Stimulated activated naive CD4-positive, alpha-beta T cell (primary cell): ENCODE measurements around the gene B3GALNT2.

Experiments
- DNase-seq, 6 experiments: peaks; one replicate each; lab custom pipeline; 2025; lab: John Stamatoyannopoulos, UW

Gene B3GALNT2

DNA sequence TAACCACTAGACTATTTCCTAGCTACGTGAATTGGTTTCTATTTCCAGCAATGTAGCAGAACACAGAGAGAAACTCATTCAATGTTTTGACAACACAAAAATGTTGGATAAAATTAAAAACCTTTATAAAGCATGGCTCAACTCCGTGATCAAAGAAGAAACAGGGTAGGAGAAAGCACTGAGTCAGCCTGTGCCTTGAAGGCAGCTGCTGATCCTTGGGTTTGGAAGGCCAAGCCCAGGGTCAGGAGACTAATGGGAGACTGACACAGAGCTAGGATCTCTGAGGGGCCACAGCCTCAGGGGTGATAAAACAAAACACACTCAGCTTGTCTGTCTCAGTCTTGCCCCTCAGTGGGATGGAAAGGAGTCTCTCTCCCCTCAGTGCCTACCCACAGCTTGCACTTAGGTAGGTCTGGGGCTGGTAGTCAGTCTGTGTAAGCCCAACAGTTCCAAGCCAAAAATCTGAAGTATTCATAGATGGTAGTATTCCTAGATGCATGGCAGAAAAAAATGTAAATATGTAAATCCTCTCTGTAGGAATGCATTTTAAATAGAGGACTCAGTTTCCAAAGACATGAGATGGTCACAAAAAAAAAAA is 53.3 kb downstream of the B3GALNT2 start:
- DNase-seq = no peak

DNA sequence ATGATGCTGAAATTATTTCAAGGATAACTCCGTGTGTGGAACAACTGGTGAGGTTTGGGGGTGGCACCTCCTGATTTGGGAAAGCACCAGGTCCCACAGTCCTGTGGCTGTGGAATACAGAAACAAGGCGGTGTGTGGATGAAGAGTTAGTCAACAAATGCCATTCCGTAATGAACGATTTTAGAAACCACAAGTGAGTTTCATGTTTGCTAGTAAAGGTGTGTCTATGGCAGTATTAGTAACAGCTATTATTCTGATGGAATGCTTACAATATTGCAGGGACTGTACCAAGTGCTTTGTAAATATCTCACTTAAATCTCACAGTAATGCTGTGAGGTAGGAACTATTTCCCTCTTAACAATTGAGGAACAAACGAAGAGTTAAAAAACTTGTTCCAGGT is 53.8 kb downstream of the B3GALNT2 start:
- DNase-seq = no peak

DNA sequence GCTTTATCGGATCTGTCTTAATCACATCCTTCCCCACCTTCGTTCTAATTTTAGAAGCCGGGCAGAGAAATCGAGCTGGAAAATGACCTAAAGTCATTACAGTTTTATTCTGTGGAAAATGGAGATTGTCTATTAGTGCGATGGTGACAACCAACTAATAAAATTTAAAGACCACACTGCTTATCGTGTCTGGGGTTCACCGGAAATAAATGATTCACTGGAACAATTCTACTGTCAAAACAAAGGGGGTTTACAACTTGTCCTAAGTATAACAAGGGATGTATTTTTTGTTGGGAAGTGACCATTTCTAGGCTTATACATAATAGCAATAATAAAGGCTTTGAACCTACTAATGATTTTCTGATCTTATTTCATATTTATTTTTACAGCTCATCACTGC is 55.6 kb downstream of the B3GALNT2 start:
- DNase-seq = no peak

DNA sequence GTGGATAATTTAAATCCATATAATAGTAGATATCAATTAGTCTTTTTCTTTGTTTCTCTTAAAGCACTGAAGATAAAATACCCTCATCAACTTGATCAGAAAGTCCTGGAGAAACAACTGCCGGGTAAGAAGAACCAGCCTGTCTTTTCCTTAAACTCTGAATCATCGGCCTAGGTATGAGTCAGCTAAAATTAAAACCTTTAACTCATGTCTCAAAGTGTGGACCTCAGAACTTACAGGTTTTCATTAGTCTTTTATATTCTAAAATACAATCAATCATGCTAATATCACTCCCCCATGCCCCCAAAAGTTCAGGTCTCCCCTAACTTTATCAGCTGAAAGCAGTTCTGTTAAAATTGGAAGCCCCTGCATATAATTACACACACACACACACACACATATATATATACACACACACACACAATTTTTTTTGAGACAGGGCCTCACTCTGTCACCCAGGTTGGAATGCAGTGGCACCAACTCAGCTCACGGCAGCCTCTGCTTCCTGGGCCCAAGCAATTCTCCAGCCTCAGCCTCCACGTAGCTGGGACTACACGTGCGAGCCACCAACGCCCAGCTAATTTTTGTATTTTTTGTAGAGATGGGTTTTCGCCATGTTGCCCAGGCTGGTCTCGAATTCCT is 61.3 kb downstream of the B3GALNT2 start:
- no peak for DNase-seq

DNA sequence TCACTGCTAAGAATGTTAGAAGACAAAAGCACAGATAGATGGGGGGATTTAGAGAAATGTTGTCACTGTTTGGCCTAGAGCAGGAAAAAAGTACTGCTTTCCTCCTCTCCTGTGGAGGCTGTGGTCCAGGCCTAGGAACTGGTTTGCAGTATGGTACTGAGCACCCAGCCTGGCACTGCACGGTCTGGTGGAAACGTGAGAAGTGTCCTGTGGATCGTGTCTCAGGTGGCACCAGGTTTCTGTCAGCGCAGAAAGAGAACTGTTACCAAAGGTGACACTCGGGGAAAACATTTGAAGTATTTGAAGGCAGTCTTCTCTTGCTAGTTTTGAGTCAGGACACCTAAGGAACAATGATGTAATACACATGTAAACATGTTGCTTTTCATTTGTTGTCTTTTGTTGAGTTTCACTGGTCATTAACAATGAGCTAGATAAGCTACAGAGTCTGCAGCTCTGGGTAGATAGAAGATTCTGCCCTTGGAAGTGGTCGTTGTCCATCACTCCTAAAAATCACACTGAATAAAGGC is 63.0 kb downstream of the B3GALNT2 start:
- DNase-seq = no peak

DNA sequence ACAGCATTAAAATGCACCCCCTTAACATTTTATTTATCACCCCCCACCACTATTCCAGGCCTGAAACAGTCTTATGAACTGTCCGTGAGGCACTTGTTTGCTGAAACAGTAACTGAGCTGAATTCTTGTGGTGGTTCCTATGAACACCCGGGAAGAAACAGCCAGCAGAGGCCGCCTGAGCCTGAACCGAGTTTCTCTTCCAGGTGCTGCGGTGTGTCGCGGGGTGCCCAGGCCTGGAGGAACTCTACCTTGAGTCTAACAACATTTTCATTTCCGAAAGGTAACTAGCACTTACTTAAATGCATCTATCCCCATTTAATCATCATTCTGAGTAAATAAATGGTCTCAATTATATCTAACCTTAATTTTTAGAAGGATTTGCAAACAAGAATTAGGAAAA is 70.3 kb downstream of the B3GALNT2 start:
- no peak for DNase-seq

DNA sequence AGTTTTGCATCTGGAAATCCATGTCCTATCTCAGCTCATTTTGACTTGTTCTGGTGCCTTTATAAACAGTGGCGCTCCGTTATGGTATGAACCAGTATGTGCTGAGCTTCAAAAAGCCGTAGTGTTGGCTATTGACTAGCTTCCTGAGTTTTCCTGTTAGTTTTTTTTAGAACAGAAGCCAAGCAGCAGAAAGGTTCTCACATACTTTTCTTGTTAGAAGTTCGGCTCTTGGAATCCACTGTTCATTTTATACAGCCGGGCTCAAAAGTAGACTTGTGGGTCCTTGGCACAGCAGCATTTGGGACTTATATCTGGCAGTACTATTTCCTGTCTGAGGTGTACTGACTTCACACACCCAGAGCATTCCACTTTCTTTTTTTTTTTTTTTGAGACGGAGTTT is 73.3 kb downstream of the B3GALNT2 start:
- DNase-seq = no peak

DNA sequence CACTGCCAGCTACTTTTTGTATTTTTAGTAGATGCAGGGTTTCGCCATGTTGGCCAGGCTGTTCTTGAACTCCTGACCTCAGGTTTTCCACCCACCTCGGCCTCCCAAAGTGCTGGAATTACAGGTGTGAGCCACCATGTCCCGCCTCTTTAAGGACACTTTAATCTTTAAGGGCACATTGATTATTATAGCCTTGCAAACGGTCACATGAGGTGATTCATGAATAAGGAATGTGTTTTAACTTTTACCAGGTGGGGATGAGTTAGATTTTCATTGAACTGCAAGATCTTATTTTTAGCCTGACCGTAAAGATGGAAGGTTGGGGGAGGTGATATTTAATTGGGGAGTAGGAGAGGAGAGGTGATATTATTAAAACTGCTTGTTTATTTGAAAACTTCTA is 75.1 kb downstream of the B3GALNT2 start:
- no peak for DNase-seq

DNA sequence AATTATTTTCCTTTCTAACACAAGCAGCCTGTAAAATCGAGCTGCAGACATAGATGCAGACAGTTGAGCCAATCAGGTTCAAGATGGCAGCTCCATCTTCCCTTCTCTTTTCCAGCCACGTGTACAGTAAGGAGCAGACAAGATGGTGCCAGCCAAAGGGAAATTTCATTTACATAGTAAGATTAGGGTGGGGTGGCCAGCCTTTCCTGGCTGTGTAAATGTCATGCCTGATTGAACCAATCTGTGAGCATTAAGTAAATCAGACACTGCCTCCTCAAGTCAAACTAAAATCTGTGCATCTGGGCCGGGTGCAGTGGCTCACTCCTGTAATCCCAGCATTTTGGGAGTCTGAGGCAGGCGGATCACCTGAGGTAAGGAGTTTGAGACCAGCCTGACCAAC is 76.8 kb downstream of the B3GALNT2 start:
- DNase-seq = no peak

DNA sequence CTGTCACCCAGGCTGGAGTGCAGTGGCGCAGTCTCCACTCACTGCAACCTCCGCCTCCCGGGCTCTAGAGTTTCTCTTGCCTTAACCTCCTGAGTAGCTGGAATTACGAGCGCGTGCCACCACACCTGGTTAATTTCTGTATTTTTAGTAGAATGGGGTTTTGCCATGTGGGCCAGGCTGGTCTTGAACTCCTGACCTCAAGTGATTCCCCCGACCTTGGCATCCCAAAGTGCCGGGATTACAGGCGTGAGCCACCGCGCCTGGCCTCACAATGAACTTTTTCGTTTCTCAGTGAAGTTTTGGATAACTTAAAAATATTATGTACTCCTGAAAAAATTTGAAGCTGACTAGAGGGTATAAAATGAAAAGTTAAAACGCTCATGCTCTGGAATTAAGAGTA is 77.6 kb downstream of the B3GALNT2 start:
- DNase-seq = no peak

DNA sequence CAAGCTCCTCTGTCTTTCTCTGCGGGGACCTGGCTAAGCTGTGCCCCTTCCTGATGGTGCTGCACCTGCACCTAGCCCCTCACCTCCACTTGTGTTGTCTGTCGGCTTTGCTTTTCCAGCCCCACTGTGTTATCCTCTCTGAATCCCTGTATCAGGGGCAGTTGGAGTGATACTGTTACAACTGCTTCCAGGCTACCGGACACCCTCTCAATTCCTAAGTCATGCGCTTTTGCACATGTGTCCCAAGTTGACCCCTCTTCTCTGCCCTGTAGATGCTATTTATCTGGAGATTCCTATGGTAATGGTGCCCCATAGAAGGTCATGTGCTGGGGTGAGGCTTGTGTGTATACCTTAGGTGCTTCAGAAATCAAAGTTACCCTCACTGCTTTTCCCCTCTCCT is 78.1 kb downstream of the B3GALNT2 start:
- no peak for DNase-seq

DNA sequence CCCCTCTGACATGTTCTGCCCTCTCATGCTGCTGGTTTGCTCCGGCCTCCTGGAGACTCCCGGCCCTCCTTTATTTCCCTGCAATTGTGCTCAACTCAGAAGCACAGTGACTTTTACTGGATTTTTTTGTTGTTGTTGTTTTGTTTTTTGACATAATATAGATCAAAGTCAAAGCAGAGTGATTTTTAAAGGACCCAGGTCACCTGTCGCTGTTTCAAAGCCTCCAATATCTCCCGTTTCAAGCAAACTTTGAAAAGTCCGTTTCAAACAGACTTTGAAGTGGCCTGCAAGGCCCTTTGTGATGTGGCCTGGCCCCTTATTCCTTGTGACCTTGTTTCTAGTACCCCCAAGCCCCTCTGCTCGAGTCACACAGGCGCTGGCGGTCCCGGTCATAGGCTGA is 78.9 kb downstream of the B3GALNT2 start:
- no peak for DNase-seq

DNA sequence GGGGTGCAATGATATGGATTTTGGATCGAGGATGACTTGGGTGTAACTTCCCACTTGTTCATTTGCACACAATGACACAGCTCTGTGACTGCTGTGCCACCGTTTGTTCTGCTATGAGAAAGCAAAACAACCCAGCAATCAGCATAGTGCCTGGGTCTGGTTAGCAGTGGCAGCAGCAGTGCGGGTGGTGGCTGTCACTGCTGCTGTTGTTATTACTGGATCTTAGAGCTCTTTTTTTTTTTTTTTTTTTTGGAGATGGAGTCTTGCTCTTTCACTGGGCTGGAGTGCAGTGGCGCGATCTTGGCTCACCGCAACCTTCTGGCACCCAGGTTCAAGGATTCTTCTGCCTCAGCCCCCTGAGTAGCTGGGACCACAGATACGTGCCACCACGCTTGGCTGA is 80.2 kb downstream of the B3GALNT2 start:
- no peak for DNase-seq

DNA sequence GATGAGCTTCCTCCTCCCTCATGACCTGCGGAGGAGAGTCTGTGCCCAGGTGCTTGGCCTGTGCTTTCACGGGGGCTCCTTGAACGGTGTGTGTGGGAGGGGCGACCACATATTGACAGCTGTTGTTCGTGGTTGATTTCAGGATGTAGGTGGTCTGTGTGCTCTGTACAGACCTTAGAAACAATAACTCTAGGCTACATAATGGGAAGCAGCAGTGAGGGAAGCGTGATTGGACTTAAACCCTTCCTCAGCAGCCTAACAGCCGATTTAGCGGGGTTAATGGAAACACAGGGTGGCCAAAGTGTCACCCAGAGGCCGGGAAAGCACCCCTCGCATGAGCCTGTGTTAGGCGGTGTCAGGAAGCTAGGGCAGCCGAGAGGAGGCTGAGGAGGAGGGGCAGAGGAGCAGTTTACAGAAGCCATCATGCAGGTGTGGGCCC is 81.0 kb downstream of the B3GALNT2 start:
- peak in 1 of 6 experiments; percentile 18 for DNase-seq

DNA sequence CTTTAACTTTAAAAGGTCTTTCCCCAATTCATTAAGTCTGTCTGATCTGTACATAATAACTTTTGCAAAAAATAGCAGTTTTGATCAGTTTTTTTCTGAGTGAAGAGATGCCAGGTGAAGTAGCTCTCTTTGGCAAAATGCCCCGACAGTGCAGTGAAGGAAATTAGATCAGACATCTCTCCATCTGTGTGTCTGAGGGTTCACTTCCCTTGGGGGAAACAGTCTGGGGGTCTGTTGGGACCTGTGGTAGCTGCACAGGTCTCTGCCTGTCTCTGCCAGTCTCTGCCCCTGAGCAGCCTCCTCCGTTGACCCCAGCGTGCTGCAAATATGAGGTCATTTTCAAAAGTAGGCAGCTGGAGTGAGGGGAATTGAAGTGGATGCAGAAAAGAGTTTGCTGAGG is 82.5 kb downstream of the B3GALNT2 start:
- no peak for DNase-seq

DNA sequence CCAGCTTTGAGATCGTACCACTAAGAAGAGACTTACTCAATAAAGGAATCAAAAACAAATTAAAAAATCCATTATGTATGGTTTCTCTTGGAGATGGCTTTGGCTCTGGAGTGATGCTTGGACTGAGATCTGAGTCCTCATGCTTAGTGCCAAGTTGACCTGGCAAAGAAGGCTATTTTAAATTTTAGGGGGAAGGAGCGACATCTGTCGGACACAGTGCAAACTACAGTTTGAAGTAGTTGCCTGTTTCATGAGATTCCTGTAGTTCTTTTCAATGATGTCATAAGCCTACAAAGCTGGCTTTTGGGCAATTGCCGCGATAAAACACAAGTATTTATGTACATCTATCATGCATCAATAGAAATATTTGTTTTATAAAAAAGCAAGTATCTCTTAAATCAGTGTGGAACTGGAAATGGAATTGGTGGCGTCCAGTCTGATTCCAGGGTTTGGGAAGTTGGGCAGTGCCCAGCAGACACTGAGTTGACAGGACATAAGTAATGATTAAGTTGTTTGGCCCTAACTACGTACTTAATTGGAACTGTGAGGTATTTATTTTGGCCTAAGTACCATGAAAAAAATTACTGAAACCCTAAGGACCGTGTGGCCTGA is 87.1 kb downstream of the B3GALNT2 start:
- DNase-seq = peak in 5 of 6 experiments; percentile 23 to 64 (median 38)

DNA sequence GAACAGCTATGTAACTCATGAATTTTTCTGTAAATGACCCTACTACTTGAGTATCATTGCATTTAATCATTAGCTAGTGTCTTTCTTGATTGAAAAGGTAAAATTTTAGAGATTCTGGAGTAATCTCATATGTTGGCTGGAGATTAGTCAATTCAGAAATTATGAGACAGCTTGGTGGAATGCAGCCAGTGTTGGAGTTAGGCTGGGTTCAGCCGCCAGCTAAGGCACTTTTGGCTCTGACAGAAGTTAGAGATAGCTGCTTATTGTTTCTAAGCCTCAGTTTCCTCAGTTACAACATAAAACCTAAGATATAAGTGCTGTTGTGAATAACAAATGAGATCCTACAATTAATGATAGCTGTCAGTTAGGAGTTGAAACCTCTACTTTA is 87.6 kb downstream of the B3GALNT2 start:
- DNase-seq = no peak

DNA sequence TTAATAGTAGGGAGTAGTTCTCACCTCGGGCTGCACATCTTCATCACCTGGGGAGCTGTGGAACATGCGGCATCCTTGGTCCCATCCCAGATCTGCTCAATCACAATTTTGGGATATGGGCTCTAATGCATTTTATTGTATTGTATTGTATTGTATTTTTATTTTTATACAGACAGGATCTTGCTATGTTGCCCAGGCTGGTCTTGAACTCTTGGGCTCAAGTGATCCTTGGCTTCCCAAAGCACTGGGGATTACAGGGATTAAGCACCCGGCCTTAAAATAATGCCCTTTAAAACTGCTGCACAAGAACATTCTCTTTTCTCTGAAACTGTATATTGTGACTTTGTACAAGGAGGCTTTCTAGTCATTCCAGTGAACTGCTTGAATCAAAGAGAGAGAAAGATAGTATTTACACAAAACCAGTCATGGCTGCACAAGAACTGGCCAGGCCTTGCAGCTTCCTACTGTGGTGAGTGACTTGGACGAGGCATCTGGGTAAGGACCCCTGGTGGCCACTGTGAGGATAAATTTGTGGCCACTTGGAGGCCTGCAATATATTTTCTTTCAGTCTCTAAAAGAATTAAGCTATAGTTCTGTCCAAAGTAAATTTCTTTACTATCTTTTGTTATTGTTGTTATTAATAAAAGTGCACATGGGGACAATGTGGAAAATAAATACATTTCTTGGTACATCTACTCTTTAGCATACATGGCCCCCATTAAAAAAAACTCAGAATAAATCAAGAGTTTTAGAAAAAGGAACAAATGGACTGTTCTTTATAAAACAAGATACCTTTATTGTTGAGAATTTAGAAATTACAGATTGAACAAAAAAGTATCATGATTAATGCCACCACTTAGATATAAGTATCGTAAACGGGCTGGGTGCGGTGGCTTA is 89.0 kb downstream of the B3GALNT2 start:
- peak in 5 of 6 experiments; percentile 2 to 50 (median 38) for DNase-seq

DNA sequence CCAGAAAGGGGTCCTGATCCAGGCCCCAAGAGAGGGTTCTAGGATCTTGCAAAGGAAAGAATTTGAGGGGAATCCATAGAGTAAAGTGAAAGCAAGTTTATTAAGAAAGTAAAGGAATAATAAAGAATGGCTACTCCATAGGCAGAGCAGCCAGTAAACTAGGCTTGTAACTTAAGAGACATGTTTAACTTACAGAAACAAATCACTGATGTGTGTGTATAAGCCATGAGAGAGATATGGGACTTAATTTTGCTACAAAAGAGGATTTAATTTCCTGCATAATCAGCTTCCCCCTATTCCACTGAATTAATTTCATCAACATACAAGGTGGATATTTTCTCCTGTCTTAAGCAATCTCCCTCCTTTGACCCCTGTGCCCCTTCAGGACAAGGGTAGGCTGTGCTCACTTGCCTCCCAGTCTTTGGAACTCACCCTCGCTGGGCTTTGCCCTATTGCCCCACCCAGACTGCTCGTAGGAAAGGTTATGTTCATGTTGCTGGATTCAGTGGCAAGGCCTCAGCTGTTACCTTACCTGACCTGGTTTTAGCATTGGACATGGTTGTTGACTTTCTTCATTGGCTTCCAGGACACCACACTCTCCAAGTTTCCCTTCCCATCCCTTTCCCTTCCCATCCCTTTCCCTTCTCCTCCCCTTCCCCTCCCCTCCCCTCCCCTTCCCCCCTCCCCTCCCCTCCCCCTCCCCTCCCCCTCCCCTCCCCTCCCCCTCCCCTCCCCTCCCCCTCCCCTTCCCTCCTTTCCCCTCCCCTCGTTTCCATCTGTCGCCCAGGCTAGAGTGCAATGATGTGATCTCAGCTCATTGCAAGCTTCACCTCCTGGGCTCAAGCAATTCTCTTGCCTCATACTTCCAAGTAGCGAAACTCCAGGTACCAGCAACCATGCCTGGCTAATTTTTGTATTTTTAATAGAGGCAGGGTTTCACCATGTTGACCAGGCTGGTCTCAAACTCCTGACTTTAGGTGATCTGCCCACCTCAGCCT is 92.5 kb downstream of the B3GALNT2 start:
- no peak for DNase-seq

DNA sequence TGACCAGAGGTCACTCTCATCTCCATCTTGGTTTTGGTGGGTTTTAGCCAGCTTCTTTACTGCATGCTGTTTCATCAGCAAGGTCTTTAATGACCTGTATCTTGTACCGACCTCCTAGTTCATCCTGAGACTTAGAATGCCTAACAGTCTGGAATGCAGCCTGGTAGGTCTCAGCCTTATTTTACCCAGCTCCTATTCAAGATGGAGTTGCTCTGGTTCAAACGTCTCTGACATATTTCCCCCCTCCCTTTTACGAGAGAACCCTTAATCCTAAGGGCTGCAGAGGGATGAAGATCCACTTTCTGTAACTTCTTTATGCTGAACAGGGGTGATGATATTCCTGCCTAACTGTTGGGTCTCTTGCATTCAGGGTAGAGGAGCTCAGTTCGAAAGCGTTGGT is 93.8 kb downstream of the B3GALNT2 start:
- DNase-seq = no peak
